ENCODE data around the gene DNLZ.
"Not testable (repeated sequence)": the region's sequence is repeated elsewhere in the genome, so short reads cannot be mapped to it uniquely, and the experiment has no call there.

Gene DNLZ

DNA sequence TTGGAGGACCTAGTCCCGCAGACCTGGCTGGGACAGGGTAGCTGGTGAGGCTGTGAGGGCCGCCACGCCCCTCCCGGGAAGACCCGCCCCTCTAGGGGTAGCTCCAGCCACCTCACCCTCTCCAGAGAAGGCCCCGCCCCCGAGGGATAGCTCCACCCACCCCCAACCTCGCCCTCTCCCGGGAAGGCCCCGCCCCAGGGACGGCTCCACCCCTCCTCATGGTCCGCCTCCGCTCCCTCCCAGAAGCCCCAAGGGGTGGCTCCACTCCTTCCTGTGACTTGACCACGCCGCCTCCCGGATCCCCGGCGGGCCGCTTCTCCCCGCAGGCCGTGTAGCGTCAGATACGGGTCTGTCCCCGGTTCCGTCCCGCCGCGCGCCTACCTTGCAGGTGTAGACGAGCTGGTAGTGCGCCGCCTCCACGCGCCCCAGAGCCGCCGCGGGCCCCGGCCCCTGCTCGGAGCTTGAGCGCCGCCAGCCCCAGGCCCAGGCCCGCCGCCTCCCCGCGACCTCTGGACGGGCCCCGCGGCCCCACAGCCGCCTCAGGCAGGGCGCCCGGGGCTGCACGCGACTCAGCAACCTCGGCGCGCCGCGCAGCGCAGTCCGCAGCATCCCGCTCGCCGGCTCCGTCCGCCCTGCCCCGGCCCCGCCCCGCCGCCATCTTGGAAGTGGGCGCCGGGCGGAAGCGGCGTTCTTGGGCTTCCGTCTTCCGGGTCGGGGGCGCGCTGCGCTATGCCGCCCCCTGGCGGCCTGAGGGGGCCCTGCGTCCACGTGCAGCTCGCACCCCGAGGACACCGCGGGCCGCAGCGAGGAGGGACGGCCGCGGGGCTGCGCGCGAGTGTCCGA is at the start of gene DNLZ:
DNLZ (minus strand) TSS at position 639 of the 843 bp plus-strand sequence; CDS start at position 609, 30 bp downstream.
- DNase-seq = peak; percentile 97

DNA sequence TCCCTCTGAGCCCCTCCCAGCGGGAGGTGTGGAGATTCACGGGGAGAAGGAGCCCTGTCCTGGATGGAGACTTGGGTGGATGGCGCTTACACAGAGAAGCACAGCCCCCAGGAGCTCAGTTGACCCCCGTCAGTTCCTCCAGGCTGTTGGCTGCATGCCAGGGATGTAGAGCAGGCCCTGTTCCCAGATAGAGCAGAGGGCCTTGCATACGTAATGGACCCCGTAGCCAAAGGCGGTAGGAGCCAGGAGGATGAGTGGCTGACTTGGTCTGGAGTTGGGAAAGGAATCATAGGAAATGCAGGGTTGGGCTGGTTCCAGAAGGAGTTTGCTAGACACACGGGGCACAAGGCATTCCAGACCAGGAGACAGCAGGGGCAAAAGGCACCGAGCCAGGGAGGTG is 49.4 kb upstream of the DNLZ start:
- DNase-seq = no peak

DNA sequence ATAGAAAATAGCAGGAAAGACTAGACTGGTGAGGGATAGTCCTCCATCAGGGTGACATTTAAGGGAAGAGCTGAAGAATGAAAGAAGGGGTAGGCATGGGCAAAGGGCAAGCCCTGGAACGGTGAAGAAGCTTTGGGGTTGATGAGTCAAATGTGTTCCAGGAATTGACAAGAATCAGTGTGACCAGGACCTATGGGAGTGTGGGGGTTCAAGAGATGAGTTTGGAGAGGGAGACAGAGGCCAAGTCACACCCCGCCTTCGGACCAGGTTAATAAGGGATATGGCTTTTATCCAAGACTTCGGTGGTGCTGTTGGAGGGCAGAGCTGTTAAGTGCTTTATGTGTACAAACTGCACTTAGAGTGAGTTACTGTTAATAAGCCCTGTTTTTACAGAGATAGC is 47.8 kb upstream of the DNLZ start:
- DNase-seq = no peak

DNA sequence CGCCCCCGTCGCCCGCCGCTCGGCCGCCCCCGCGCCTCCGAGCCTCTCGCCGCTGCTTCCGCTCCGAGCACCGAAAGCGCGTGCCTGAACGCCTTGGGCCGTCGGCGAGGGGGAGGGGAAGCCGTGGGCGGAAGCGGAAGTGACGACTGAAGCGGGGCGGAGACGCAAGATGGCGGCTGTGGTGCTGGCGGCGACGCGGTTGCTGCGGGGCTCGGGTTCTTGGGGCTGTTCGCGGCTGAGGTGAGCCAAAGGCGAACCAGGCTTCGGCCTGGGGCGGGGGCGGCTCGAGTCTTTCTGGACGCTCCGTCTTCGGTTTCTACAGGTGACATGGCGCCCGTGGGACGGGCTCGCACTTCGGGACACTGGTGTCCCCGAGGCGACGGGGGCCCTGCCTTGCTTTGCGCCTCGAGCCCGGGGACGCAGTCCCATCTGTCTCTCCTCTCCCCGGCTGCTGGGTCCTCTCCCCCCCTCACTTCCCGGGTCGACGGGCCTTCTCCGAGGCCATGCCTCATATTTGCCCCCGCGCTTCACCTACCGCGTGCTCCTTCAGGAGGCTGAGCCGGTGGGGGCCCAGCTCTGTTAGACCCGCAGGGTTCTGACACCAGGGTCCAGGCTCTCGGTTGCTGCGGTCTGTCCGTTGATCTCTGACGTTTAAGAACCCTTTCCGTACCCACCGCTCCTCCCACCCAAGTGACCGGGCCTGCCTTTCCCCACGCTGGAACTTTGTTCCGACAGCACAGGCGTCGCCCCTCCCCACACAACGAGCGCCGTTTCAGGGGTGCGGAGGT is 47.1 kb upstream of the DNLZ start, which contains the start of the genes ENTR1 and PMPCA:
ENTR1 (minus strand) TSS at position 115 of the 788 bp plus-strand sequence. CDS start 217 bp downstream, outside the sequence.
PMPCA (plus strand) TSS at position 159 of the 788 bp plus-strand sequence; CDS start at position 170, 11 bp downstream.
- DNase-seq = peak; percentile 94

DNA sequence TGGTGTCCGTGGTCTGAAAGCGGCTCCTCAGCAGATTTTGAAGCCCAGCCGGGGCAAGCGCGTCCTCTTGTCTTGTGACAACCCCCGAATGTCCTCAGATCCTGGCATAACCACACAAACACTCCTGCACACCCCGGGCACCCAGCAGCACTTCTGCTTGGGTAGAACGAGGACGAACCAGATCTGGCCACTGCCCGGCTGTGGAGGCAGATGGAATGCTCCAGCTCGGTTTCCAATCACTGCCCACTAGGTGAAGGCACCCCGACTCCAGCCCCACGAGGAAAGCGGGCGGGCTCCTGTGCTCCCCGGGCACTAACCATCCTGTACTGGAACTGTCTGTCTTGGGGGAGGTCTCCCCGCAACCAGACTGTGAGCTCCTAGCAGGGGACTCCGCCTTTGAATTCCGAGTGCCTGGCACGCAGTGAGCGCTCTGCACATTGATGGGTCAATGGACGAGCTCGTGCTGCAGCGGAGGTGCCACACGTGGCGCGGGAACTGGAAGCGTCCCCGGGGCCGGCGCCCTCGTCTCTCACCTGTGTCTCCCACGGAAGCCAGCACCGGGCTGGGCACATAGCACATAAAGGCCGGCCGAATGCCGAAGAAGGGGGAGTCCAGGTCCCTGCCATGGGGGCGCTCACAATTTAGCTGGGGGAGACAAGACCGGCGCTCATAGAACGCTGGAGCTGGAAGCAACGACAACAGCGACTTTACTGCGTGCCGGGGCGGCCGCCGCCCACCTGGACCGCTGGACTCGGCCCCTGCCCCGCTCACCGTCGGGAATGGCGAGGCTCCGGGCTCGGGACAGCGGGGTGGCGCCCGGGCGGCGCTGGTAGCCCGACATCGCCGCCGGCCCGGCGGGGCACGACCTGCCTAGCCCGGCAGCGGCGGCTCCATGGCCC is 46.3 kb upstream of the DNLZ start:
- peak; percentile 58 for DNase-seq

DNA sequence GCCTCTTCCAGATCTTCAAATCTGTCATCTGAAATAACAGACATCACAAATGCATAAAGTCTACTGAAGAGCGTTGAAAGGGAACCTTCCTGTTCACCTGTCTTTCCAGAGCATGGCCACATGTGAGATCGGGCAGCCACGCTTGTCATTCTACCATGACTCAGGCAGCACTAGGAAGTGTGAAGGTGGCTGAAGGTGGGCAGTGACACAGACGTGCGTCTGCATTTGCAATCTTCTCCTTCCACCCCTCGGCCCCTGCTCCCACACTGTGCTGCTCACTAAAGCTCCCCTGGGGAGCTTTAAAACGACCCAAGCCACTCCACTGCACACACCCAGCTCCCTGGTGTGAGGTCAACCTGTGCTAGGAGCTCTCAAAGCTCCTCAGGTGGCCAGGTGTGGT is 44.4 kb upstream of the DNLZ start:
- peak; percentile 12 for DNase-seq

DNA sequence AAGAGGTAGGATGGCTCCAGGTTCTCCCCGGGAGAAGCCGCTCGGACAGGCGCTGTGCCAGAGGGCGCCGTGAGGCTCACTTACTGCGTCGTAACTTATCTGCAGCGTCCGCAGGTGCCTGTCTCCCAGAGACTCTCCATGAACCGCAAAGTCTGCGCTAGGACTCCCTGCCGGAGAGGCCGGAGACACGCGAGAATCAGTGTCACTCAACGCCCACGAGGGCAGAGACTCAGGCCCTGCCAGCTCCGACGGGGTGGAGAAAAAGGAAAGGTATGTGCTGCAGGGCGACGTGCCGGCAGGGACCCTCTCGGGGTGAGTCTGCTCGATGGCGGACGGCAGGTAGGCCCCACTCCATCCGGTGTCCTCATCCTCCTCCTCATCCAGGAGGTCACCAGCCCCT is 43.5 kb upstream of the DNLZ start:
- not testable (repeated sequence) for DNase-seq

DNA sequence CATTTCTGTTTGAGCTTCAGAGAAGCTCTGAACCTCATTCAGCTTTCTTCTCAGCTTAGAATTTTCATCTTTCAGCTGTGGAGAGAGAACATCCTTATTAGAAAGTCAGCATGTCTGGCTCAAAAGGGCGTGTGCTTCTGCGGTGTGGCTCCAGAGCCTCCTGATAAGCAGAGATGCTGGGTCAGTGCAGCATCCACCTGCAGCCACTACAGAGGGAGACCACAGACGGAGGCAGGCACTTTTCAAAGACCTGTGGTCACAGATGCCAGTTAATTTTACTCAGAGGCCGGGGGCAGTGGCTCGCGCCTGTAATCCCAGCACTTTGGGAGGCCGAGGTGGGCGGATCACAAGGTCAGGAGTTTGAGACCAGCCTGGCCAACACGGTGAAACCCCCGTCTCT is 42.4 kb upstream of the DNLZ start:
- not testable (repeated sequence) for DNase-seq

DNA sequence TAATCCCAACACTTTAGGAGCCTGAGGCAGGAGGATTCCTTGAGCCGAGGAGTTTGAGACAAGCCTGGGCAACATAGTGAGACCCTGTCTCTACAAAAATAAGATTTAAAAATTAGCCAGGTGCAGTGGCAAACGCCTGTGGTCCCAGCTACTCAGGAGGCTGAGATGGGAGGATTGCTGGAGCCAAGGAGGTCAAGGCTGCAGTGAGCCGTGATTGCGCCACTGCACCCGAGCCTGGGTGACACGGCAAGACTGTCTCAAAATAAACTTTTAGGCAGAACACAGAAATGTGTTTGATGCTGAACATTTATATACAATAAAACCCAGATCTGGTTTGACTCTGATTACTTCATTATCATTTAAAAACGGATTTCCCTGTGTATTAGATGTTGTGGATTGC is 41.9 kb upstream of the DNLZ start:
- DNase-seq = no peak

DNA sequence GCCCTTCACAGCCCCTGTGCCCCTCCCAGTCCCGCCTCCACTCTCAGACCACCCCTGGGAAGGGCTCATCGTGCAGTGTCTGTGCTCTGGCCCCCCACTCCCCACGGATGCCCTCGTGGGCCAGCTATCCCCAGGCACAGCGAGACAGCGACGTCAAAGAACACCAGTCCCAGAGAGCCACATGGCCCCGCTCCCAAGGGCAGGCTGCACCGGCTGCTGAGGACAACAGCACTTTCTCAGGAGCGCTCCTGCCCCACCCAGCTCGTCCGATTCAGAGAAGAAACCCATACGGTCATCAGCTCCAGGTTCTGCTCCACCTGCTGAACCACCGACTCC is 41.2 kb upstream of the DNLZ start:
- no peak for DNase-seq

DNA sequence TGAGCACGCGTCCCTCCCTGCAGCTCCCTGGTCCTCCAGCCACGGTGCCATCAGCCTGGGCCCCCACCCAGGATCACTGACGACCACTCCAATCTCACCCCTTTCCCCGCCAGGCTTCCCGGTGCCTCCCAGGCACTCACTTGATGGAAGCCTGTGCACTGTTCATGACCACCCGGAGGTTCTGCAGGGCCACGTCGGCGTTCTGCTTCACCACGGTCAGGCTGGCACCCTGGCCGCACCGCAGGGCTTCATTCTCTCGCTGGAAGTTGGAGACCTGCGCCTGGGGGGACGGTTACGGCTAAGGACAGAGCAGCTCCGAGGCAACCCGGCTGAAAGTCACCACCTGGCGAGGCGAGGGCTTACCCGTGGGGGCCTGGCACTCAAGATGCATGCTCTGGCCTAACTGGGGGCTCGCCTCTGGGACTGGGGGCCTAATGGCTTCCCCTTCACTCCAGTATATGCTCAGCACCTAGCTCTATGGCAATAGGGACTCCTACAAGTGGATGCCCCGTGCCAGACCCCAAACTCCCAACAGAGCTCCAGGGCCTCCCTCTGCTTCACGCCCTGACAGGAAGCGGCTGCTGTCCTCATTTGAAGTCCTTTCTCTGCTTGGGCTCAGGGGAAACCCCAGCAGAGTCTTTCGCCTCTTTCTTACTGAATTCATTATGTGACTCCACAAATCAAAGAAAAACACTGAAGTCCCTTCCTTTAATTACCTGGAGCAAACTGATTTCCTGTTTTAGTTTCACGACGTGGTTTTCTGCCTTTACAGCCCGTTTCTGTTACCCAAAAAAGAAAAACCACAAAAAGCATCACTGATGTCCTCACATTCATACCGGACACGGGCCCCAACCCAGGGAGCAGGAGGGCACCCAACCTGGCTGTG is 40.6 kb upstream of the DNLZ start:
- DNase-seq = no peak

DNA sequence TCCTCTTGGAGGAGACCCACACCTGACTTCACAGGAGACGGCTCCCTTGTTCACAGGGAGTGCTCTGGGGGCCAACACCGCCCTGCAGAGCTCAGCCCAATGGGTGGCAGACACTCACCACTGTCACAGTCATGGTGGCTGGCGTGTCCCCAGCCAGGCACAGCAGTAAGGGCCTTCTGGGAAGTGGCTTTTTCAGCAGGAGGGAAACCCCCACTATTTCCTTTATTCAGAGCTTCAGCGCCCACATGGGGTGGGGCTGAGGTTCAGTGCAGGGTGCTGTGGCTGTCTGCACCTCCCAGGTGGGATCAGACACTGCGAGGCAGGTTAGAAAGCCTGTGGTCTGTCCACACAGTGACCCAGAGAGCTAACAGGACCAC is 40.0 kb upstream of the DNLZ start:
- no peak for DNase-seq

DNA sequence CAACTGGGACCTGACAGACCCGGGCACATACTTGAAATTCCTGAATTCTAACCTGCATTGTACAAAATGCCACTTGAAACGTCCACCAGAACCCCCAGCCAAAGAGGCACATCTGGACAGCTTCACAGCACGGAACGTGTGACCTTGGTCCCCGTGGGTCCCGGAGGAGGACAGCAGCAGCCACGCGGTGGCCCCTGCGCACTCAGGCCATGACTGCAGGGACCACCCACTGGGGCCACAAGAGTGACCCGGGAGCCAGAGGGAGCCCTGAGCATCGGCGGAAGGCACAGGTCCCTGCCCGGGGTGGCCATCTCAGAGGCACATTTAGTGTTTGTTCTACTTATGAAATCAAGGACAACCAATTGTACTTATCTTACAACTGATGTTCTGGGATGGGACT is 38.5 kb upstream of the DNLZ start:
- no peak for DNase-seq

DNA sequence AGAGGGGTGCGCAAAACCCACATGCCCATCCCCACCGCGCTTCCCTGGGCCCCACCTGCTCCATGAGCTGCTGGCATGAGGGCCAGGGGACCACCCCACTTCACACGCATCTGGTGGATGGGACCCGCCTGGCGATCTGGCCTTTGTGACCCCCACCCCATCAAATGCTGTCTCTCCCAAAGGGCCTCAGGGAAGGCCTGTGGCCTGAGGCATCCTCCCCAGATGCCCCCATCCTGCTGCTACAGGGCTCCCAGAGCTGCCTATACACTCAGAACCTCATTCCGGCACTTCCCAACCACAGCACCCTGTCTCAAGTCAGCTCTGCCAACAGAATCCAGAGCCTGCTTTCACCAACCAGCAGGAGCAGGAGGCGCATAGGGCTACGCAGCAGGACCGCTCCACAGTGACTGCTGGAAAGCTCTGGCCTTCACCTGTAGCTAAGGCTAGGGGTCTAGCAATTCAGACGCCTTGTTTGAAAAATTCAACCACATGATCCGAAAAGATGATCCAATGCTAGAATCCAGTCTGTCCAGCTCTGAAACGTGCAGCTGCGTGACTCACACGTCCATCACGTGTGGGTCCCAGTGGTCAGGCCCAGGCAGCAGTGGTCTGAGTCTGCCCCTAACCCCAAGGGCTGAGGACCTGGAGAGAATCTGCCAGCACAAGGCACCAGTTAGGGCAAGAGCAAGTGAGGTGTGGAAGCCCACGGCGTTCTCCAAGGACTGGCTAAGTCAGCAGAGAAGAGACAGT is 37.8 kb upstream of the DNLZ start:
- no peak for DNase-seq

DNA sequence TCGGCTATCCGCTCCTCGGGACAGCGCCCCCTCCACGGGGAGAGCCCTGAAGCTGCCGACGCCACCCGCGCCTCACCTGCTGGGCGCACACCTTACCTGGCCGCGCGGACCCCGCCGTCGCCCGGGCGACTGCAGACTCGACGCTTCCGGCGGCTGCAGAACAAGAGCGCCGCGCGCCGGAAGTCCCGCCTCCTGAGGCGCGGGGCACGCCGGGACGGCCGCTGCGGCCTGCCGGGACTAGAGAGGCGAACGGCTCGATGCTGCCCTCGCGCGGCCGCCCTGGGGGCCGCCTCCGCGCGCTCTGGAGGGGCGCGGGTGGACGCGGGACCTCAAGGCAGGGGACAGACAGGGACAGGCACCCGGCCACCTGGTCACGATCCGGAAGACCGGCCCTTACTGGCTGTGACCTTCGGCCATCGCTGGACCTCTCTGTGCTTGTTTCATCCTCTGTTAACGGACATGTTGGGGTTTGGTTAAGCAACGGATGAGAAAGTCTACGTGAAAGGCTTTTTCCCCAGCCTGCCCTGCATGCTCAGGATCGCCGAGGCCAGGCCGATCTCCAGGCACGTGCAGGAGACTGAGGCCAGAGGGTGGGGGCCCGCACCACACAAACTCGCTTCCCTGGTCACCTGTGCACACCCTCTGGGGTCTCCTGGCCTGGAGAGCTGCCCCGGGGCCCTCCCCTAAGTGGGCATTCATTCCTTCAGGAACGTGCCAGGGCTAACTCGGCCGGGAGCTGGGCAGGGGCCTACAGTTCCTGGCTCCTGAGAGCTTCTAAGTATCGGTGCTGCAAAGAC is 36.7 kb upstream of the DNLZ start, which contains the start of gene SNAPC4:
SNAPC4 (minus strand) TSS at position 133 of the 797 bp plus-strand sequence. CDS start 1,742 bp downstream, outside the sequence.
- DNase-seq = peak; percentile 97

DNA sequence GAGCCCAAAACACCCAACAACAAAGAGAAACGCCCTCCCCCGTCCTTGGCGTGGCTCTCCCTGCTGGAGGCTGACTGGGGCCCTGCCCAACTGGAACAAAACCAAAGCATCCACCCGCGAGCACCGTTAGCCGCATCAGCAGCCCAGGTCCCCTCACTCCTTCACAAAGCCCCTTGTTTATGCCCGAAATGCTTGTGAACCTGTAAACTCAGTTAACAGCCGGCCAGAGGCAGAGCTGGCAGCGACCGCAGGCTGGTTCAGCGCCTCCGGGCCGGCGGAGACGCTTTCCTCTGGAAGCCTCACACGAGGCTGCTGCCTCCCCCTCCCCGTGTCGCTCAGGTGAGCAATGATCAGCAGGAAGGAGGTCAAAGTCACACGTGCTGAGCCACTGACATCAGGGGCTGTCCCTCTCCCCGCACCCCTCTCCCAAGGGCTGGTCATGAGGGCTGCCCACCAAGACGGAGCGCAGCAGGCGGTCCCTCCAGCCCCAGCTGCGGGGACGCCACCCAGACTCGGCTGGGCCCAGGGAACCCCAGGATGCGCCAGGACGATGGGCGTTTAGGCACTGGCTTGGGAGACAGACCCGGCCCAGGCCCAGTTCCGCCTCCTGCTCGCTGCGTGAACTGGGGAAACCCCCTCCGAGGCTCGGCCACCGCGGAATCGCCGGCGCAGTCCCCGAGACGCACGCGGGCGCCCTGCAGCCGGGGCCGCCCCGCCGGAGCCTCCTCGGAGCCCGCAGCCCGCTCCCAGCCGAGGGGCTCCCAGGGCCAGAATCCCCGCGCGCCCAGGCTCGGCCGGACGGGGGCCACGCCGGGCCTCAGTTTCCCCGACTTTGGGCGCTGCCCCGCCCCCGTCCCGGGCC is 35.9 kb upstream of the DNLZ start:
- peak; percentile 59 for DNase-seq

DNA sequence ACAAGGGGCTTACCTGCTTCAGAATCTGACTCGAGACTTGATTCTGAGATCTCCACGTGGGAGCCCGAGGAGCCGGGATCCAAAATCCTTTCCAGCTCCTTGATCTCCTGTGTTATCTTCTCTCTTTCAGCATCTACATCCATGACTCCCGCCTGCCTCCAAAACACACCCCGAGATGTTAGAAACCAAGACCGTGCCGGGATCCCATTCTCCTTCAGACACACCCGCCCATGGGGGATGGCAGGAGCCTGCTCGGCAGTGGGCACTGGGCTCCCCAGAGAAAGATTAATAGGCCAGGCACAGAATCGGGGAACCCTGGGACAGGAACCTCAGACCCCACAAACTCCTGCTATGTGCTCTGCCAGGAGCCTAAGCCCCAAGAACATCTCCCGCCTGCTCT is 34.7 kb upstream of the DNLZ start:
- no peak for DNase-seq

DNA sequence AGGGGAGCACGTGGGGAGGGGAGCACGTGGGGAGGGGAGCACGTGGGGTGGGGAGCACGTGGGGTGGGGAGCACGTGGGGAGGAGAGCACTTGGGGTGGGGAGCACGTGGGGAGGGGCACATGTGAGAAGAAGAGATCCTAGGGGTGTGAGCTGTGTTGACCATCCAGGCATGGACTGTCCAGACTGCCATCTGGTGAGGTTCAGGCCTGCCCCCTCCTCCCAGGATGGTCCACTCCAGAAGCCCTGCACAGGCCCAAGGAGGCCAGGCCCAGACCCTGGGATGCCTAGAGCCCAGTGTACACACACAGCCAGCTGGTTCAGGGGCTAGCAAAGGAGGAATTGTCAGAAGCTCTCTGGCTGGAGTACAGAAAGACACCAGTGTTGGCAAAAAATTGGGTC is 34.1 kb upstream of the DNLZ start:
- DNase-seq = no peak

DNA sequence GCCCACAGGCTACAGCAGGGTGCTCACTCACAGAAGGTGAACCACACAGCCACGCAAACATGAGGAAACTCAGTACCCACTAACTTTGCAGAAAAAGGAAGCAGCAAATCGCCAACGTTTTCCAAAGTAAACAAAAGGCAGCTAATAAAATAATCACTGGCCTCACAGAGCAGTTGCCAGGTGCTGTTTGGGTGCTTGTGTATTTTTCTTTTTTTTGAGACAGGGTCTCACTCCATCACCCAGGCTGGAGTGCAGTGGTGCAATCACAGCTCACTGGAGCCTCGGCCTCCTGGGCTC is 32.6 kb upstream of the DNLZ start:
- DNase-seq = no peak
